ENCODE measurements around the gene OPCML.

The OPCML gene

GRCh38 chr11:133506023-133506422 is 26.3 kb downstream of the OPCML start:
- no peak overlapping the region for H3K27ac ChIP-seq

DNA sequence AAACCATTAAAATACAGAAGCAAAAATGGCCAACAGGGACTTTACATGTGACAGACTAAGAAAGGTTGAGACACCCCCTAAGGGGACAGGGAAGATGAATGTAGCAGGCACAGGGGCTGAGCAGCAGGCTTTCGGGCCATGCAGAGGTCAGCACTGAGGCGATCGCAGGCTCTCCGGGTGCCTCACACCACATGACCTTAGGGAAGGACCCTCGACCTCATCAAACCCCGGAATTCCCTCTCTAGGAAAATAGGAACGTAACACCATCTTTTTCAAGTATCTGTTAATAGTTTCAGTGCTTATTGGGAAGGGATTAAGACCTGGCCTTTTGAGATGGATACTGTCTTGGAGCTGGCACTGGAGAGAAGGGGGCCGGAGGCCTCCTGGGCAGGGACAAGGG is 27.4 kb downstream of the OPCML start:
- no peak overlapping the region for H3K4me3 ChIP-seq
- H3K27ac ChIP-seq, result no peak overlapping the region

More at GRCh38 chr11:133506023-133506422, 26.3 kb downstream of the OPCML start:
- H3K4me3 ChIP-seq, result no peak overlapping the region

GRCh38 chr11:133503776-133504175 is 28.5 kb downstream of the OPCML start:
- Histone ChIP-seq H3K4me3 (no peak overlapping the region), H3K27ac (no peak overlapping the region)

- Histone ChIP-seq H3K4me3 (no peak overlapping the region), H3K27ac (no peak overlapping the region)
Observed at GRCh38 chr11:133503236-133503635, 29.1 kb downstream of the OPCML start.

DNA sequence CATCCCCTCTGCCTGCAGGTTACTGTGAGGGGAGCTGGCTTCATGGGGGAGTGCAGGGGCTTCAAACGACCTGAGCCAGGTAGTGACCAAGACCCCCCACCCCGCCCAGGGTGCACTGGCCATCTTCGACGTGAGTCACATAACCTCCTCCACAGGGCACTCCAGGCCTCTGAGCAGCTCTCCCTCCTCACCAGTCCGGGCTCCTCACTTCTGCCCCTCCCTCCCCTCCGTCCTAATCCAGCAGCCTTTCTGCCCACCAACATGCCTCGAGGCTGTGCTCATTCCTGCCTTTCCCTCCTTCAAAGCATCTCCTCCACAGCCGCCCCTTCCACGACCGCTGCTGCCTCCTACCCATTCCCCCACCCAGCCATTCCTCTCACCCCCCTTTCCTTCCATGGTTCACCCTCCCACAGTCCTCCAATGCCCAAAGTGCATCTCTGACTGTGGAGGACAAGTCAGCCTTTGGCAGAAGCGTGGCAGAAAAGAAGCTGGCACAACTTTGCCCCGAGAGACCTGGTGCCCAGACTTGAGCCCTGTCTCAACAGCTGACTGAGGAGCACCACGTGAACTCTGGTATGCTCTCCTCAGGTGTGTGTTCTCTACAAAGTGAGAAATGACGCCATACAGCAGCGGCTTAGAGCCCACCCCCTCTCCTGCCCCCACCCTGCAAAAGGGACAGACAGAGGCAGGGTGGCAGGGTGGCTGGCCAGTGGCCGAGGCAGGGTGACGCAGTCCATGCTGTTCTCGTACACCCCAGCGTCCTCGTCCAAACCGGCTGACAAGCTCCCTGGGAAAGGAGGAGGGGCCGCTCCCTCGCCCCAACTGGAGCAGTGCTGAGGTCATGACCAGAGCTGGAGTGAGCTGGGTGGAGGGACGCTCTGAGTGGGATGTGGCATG is 30.4 kb downstream of the OPCML start:
- Histone ChIP-seq H3K4me3 (no peak overlapping the region), H3K27ac (no peak overlapping the region)

GRCh38 chr11:133500936-133501335 is 31.4 kb downstream of the OPCML start:
- no peak overlapping the region for H3K27ac ChIP-seq
- no peak overlapping the region for H3K4me3 ChIP-seq

DNA sequence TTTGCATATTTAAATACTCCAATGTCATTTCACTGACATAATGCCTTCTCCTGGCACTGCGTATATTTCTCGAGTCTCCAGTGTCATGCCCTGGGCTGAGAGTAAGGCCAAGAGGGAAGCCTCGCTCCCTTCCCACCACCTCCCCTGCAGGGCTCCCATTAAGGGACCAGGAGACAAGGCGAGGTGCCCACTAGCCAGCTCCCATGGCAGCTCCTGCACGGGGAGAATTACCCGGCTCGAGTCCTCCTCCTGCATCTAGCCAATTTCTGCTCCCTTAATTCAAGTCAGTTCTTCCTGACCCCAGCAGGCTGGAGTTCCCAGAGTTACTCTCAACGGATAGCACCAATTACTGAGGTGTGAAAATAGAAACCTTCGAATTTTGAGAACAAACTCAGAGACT is 31.9 kb downstream of the OPCML start:
- no peak overlapping the region for H3K27ac ChIP-seq
- H3K4me3 ChIP-seq, result no peak overlapping the region

DNA sequence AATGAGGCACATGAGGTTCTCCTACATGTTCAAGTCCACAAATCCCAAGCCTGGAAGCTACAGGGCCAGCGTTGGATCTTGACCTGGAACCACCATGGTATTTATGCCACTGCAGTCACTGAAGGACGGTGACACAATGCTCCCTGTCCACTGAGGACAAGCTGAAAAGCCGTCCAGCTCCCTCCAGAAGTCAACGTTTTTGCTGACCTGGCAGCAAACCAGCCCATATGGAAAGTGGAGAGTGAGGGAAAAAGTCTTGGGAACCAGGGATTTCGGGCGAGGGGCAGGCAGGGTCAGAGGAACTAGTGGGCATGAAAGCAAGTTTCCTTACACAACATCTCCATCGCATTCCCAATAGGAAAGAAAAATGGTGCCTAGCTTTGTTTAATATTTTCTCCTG is 33.3 kb downstream of the OPCML start:
- Histone ChIP-seq H3K4me3 (no peak overlapping the region), H3K27ac (no peak overlapping the region)

- H3K27ac ChIP-seq, result no peak overlapping the region
- no peak overlapping the region for H3K4me3 ChIP-seq
Observed at GRCh38 chr11:133497477-133498140, 34.7 kb downstream of the OPCML start.

- Histone ChIP-seq H3K27ac (no peak overlapping the region), H3K4me3 (no peak overlapping the region)
Observed at GRCh38 chr11:133492895-133493294, 39.4 kb downstream of the OPCML start.

- Histone ChIP-seq H3K27ac (no peak overlapping the region), H3K4me3 (no peak overlapping the region)
Observed at GRCh38 chr11:133491680-133492383, 40.5 kb downstream of the OPCML start.

GRCh38 chr11:133480722-133481121 is 51.6 kb downstream of the OPCML start:
- no peak overlapping the region for H3K27ac ChIP-seq
- H3K4me3 ChIP-seq, result no peak overlapping the region

GRCh38 chr11:133479209-133479608 is 53.1 kb downstream of the OPCML start:
- Histone ChIP-seq H3K27ac (no peak overlapping the region), H3K4me3 (no peak overlapping the region)

DNA sequence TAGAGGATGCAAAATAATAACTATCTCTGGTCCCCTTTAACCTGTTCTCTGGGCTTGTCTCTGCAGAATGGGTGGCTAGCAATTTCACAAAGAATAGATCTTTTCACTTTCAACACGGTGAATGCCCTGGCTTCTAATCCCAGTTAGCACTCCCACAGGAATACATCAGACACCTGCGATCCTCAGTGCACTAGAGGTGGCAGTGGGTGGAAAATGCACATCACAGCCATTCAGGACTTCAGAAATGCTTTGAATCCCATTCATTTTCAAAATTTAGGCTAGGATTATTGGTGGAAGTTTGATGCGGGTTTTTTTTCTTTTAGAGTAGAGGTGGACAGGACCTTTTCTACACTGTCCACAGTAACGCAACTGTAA is 55.1 kb downstream of the OPCML start:
- H3K27ac ChIP-seq, result no peak overlapping the region
- H3K4me3 ChIP-seq, result no peak overlapping the region

DNA sequence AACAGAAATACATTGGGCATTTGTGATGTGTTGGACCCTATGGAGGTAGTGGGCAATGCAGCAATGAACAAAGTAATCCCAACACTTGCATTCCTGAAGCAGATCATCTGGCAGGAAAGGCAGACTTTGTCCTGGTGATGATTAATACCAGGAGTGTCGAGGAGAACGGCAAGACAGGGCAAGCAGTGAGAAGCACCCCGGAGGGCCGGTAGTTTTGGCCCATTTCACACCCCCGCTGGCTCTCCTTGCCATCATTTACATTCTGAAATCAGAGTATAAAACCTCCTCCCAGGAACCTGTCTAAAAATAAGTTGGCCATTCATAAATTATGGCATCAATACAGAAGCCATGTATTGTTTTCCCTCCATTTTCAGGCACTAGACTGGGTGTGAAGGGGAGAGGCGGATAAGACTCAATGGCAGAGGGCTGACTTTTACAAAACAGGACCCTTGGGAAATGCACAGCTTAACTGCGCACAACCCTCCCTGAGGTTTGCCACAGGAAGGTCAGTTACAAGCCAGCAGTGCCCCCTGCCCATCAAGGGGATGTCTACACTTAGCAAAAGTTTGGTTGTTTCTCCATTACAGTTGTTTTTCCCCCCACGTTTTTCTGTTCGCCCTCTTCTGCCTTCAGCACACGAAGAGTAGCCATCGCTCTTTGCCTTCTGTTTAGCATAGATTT is 55.6 kb downstream of the OPCML start:
- Histone ChIP-seq H3K4me3 (no peak overlapping the region), H3K27ac (no peak overlapping the region)

DNA sequence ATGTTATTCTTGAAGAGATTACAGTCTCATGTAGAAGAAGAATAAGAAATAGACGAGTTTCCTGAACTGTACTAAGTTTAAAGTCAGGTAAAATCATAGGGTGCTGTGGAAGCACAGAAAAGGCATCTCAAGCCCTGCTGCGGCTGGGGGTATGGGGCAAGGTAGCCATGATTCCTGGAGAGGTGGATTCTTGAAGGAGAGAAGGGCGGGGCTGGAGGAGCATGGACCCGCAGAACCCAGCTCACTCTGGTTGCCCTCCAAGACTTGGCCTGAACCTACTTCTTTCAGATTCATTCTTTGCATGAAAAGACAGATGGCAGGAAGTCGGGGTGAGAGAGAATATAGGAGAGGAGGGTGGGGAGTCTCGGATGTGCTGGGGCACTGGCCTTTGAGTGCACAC is 57.8 kb downstream of the OPCML start:
- Histone ChIP-seq H3K27ac (no peak overlapping the region), H3K4me3 (no peak overlapping the region)

DNA sequence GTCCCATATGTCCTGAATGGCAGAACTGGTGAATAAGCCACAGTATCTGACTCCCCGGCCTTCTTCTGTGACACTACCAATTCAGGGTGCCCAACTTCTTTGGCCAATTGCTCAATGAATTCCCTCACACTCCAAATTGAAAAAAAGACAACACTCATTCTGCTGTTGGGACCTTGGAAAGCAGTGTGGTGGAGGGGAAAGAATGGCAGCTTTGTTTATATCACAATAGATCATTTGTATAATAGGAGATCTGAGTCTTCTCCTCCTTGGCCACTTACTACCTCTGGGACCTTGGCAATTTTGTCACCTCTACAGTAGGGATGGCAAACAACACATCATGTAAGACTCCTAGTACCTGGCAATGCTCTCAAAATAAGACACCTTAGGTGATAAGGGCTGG is 64.6 kb downstream of the OPCML start:
- Histone ChIP-seq H3K4me3 (no peak overlapping the region), H3K27ac (no peak overlapping the region)

- H3K27ac ChIP-seq, result no peak overlapping the region
- no peak overlapping the region for H3K4me3 ChIP-seq
Observed at GRCh38 chr11:133443206-133443747, 89.0 kb downstream of the OPCML start.

DNA sequence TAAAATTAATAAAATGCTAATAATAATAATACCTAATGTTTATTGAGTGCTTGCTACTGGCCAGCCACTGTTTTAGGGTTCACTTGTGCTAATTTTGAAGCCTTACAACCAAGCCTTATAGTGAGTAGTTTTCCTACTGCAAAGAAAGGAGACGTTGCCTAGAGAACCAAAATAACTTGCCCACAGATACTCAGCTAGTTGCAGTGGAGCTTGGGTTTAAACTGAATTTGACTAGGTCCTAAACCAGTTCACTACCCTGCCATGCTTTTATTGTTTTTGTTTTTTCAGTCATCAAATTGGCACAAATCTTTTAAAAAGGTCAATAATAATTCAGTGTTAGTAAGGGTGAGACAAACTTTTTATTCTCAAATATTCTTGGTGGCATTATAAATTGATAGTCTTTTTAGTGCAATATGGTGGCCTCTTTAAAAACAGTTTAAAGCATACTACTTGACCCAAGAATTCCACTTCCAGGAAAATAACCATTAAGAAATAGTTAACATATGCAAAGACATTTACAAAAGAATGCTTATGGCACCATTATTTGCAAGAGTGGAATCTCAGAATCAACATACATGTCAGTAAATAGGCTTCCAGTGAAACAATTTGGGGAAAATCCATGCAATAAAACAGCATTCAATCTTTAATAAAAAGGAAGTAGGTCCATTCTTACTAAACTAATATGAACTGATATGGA is 90.2 kb downstream of the OPCML start:
- H3K27ac ChIP-seq, result no peak overlapping the region

More for the DNA sequence above, 90.2 kb downstream of the OPCML start:
- no peak overlapping the region for H3K4me3 ChIP-seq

Measured in skin epidermis (tissue), 12 donors.